Gastrocnemius medialis (tissue), 4 donors: ENCODE measurements around the gene HBM. TPM values are rescaled to one million over a fixed set of nuclear protein-coding genes. Genes with fewer than 3 reads are reported as not detected.

ENCODE experiments used
- ATAC-seq, 2 donors: fragments of 150-250 bp; one replicate each; pipeline ENCODE4 v1.9.1; 2016
- DNase-seq, 2 donors: peaks; one replicate each; pipeline ENCODE4 v3.0.0-alpha.2; 2019
- H3K27ac ChIP-seq, 4 donors: fragments of 200-600 bp; sonication (generic); 1 replicate in 1 of 4; 2 replicates in 3 of 4; pipeline ENCODE4 v1.5.1; 2016 to 2018; ENCODE audit warnings: mild to moderate bottlenecking in 2 of 4, moderate library complexity in 1 of 4
- H3K27me3 ChIP-seq, 3 donors: fragments of 200-600 bp; sonication (generic) in 2 of 3; 1 replicate in 1 of 3; 2 replicates in 2 of 3; pipeline versions ENCODE4 v1.5.1 to v1.6.0; 2016 to 2019; ENCODE audit warnings: mild to moderate bottlenecking in 1 of 3, moderate library complexity in 1 of 3
- H3K36me3 ChIP-seq, 2 donors: fragments of 200-600 bp; sonication (generic) in 1 of 2; one replicate each; pipeline ENCODE4 v1.5.1; 2017 to 2018
- H3K4me1 ChIP-seq, 2 donors: fragments of 200-600 bp; sonication (generic) in 1 of 2; one replicate each; pipeline ENCODE4 v1.5.1; 2016 to 2017; ENCODE audit warnings: mild to moderate bottlenecking in 2 of 2
- H3K4me3 ChIP-seq, 4 donors: fragments of 200-600 bp; sonication (generic) in 3 of 4; 1 replicate in 1 of 4; 2 replicates in 3 of 4; pipeline ENCODE4 v1.5.1; 2016 to 2019; ENCODE audit warnings: mild to moderate bottlenecking in 2 of 4
- H3K9me3 ChIP-seq, 3 donors: fragments of 200-600 bp; sonication (generic) in 2 of 3; 1 replicate in 1 of 3; 2 replicates in 2 of 3; pipeline ENCODE4 v1.5.1; 2016 to 2019
- POLR2A ChIP-seq, 2 donors: fragments of 450-650 bp; IDR thresholded peaks; one replicate each; pipeline ENCODE4 v1.6.1; 2017; ENCODE audit warnings: antibody characterized with exemption in 2 of 2, mild to moderate bottlenecking in 2 of 2, moderate library complexity in 2 of 2
- in situ Hi-C, 4 donors: fragments of 200-750 bp; cut with MboI; loops; one replicate each; pipeline versions ENCODE4 v1.15.0 to v1.8.0; 2017; ENCODE audit warnings: low sequenced_read_pairs in 4 of 4
- intact Hi-C: fragments of 100-400 bp; cut with DNase I; formaldehyde crosslinking; loops from one replicate; pipeline ENCODE4 v1.15.1; 2023; ENCODE audit warnings: low total_unique reads
- total RNA-seq, 4 donors: library from RNA; depleted of rRNA; stranded (reverse); fragments of >200 nt; gene quantifications; one replicate each; pipeline versions ENCODE4 v1.1.0 to v1.2.3, GENCODE V29; 2016
- TF ChIP-seq, protein P1 (sequence below), 5 experiments: fragments of 450-650 bp in 3 of 5; fragments of 200-600 bp in 2 of 5; sonication (generic) in 2 of 5; IDR thresholded peaks in 4 of 5; conservative IDR thresholded peaks in 1 of 5; 1 replicate in 4 of 5; 2 replicates in 1 of 5; pipeline ENCODE4 v1.5.1; 2016 to 2019; ENCODE audit warnings: antibody characterized with exemption in 5 of 5, mild to moderate bottlenecking in 3 of 5, moderate library complexity in 3 of 5

HBM gene
- total RNA-seq, 4 donors from 2014 or later, result not detected

DNA sequence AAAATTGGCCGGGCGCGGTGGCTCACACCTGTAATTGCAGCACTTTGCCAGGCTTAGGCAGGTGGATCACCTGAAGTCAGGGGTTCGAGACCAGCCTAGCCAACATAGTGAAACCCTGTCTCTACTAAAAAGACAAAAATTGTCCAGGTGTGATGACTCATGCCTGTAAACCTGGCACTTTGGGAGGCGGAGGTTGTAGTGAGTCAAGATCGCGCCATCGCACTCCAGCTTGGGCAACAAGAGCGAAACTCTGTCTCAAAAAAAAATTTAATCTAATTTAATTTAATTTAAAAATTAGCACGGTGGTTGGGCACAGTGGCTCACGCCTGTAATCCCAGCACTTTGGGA is 12.9 kb downstream of the HBM start:
- TF ChIP-seq, protein P1, sequence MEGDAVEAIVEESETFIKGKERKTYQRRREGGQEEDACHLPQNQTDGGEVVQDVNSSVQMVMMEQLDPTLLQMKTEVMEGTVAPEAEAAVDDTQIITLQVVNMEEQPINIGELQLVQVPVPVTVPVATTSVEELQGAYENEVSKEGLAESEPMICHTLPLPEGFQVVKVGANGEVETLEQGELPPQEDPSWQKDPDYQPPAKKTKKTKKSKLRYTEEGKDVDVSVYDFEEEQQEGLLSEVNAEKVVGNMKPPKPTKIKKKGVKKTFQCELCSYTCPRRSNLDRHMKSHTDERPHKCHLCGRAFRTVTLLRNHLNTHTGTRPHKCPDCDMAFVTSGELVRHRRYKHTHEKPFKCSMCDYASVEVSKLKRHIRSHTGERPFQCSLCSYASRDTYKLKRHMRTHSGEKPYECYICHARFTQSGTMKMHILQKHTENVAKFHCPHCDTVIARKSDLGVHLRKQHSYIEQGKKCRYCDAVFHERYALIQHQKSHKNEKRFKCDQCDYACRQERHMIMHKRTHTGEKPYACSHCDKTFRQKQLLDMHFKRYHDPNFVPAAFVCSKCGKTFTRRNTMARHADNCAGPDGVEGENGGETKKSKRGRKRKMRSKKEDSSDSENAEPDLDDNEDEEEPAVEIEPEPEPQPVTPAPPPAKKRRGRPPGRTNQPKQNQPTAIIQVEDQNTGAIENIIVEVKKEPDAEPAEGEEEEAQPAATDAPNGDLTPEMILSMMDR (IDR thresholded peaks at IDR 0.05 in 4 of 5, conservative IDR thresholded peaks at IDR 0.05 in 1 of 5), result no peak
- no peak for TF ChIP-seq POLR2A (IDR thresholded peaks at IDR 0.05)
- DNase-seq, result no peak
- Histone ChIP-seq H3K4me3 (no peak overlapping the region), H3K4me1 (peaks cover 8 to 10% of the 10 kb centered on the region in 2 donors), H3K27ac (no peak overlapping the region), H3K27me3 (peaks cover 52 to 58% (median 57%) of the 10 kb centered on the region in 3 donors), H3K36me3 (no peaks in the 10 kb centered on the region), H3K9me3 (no peaks in the 10 kb centered on the region)
- no peak for ATAC-seq
- in situ Hi-C loops (no loop called here), intact Hi-C loops (no loop called here)

DNA sequence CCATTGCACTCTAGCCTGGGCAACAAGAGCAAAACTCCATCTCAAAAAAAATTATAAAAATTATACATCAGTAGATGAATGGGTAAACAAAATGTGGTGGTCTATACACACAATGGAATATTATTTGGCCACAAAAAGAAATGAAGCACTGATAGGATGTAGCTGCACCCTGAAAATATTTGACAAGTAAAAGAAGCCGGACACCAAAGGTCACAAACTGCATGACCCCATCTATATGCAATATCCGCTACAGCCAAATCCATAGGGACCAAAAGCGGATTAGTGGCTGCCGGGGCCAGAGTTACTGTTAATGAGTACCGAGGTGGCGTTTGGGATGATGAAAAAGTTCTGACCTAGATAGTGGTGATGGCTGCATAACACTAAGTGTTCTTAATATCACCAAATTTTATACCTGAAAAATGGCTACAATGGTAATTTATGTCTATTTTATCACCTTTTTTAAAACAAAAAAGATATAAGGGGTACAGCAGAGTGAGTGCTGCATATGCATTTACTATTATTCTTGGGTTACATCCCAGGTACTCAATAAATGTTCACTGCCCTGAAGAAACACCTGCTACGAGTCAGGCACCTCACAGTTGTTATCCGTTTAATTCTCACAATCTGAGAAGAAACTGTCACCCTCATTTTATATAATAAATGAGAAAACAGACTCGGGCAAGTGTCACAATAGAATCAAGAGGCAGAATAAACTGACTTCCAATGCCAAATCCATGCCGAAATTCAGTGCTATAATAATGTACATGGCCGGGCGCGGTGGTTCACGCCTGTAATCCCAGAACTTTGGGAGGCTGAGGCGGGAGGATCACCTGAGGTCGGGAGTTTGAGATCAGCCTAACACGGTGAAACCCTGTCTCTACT is 13.7 kb downstream of the HBM start:
- Histone ChIP-seq H3K27me3 (peaks cover 51 to 56% (median 55%) of the 10 kb centered on the region in 3 donors), H3K9me3 (no peaks in the 10 kb centered on the region), H3K27ac (no peak overlapping the region), H3K4me3 (no peak overlapping the region), H3K36me3 (no peaks in the 10 kb centered on the region), H3K4me1 (peaks cover 8 to 10% of the 10 kb centered on the region in 2 donors)
- in situ Hi-C loops, result loop anchor here in 2 of 4 donors (5.0 kb wide), 1 partner anchor 72 kb away; no protein-coding TSS in a partner anchor
- ATAC-seq (no peak), DNase-seq (no peak)
- no peak for TF ChIP-seq POLR2A (IDR thresholded peaks at IDR 0.05)
- TF ChIP-seq, protein P1 (IDR thresholded peaks at IDR 0.05 in 4 of 5, conservative IDR thresholded peaks at IDR 0.05 in 1 of 5), result no peak
- intact Hi-C loops, result loop anchor here (2.0 kb wide), 1 partner anchor 73 kb away; no protein-coding TSS in a partner anchor

GRCh38 chr16:180101-180675 is 14.4 kb downstream of the HBM start, which contains the start of gene HBQ1:
HBQ1 (plus strand) TSS chr16:180459; CDS start chr16:180487, 28 bp downstream.
- in situ Hi-C loops, result loop anchor here in 2 of 4 donors (5.0 kb wide), 1 partner anchor 73 kb away; no protein-coding TSS in a partner anchor
- intact Hi-C loops, result loop anchor here (2.0 kb wide), 1 partner anchor 73 kb away; no protein-coding TSS in a partner anchor

More at GRCh38 chr16:180101-180675, 14.4 kb downstream of the HBM start, which contains the start of gene HBQ1:
- DNase-seq (no peak), ATAC-seq (no peak)
- TF ChIP-seq POLR2A (IDR thresholded peaks at IDR 0.05), result no peak
- TF ChIP-seq, protein P1 (IDR thresholded peaks at IDR 0.05 in 4 of 5, conservative IDR thresholded peaks at IDR 0.05 in 1 of 5), result peak in 3 of 5 experiments; percentile 15 to 52 (median 39)
- Histone ChIP-seq H3K36me3 (no peaks in the 10 kb centered on the region), H3K4me1 (peaks cover 8 to 10% of the 10 kb centered on the region in 2 donors), H3K4me3 (peak within 1 kb of the TSS; percentile 6 to 52 (median 20)), H3K27ac (no peak within 1 kb of the TSS), H3K27me3 (peaks cover 45 to 49% (median 48%) of the 10 kb centered on the region in 3 donors), H3K9me3 (no peaks in the 10 kb centered on the region)
